CD4-positive, alpha-beta T cell (primary cell): ENCODE results near the gene ARHGAP26. TPM values are rescaled to one million over a fixed set of nuclear protein-coding genes. Genes with fewer than 3 reads are reported as not detected.
"Not testable (repeated sequence)": the region's sequence is repeated elsewhere in the genome, so short reads cannot be mapped to it uniquely, and the experiment has no call there.

Experiments used
- ATAC-seq: fragments of 200-7000 bp; cut with Tn5 transposase; one replicate; pipeline ENCODE4 v1.10.0; 2022; ENCODE audit warnings: mild to moderate bottlenecking; ENCODE audit not compliant: poor library complexity
- CTCF ChIA-PET: fragments of 350-600 bp; sonication (Branson Sonifier 250); formaldehyde crosslinking; loops from one replicate; lab custom pipeline; 2021; ENCODE audit warnings: antibody characterized with exemption, inconsistent platforms; lab: Charles Lee
- POLR2A ChIA-PET: fragments of 350-600 bp; sonication (Branson Sonifier 250); formaldehyde crosslinking; loops from one replicate; lab custom pipeline; 2021; ENCODE audit warnings: antibody characterized with exemption, inconsistent platforms; lab: Charles Lee
- DNase-seq, 14 experiments: peaks; one replicate each; pipeline ENCODE4 v3.0.0-alpha.2; 2013 to 2020; ENCODE audit warnings: mixed read lengths in 2 of 14
- H3K27ac ChIP-seq, 2 donors: one replicate each; pipeline versions ENCODE4 v1.5.1 to v1.7.0; 2013; ENCODE audit warnings: low read length in 2 of 2, low read depth in 1 of 2, mild to moderate bottlenecking in 1 of 2
- H3K27me3 ChIP-seq, 2 experiments: 1 replicate in 1 of 2; 2 replicates in 1 of 2; pipeline versions ENCODE4 v1.6.1 to v1.7.0; 2013; ENCODE audit warnings: low read length in 2 of 2, control low read depth in 1 of 2, mild to moderate bottlenecking in 1 of 2, moderate library complexity in 1 of 2; ENCODE audit not compliant: insufficient read depth in 2 of 2, control insufficient read depth in 1 of 2
- H3K36me3 ChIP-seq: one replicate; pipeline ENCODE4 v1.6.1; 2013; ENCODE audit warnings: low read length, control low read depth; ENCODE audit not compliant: insufficient read depth
- H3K4me1 ChIP-seq: one replicate; pipeline ENCODE4 v1.6.1; 2013; ENCODE audit warnings: low read length, control low read depth; ENCODE audit not compliant: insufficient read depth
- H3K4me3 ChIP-seq: one replicate; pipeline ENCODE4 v1.5.1; 2013; ENCODE audit warnings: mild to moderate bottlenecking, low read length, moderate library complexity
- H3K9me3 ChIP-seq, 2 experiments: 1 replicate in 1 of 2; 2 replicates in 1 of 2; pipeline versions ENCODE4 v1.6.1 to v1.7.0; 2013; ENCODE audit warnings: low read length in 2 of 2, mild to moderate bottlenecking in 2 of 2, control low read depth in 1 of 2, moderate library complexity in 1 of 2; ENCODE audit not compliant: control insufficient read depth in 1 of 2, insufficient read depth in 1 of 2
- H3K27ac Mint-ChIP-seq: one replicate; pipeline ENCODE4 v1.8.0; 2020; ENCODE audit warnings: mixed read lengths
- H3K27me3 Mint-ChIP-seq: one replicate; pipeline ENCODE4 v1.8.0; 2021; ENCODE audit warnings: mixed read lengths
- H3K36me3 Mint-ChIP-seq: one replicate; pipeline ENCODE4 v1.8.0; 2021; ENCODE audit warnings: low read depth, mixed read lengths
- H3K4me1 Mint-ChIP-seq: one replicate; pipeline ENCODE4 v1.8.0; 2021; ENCODE audit warnings: low read depth, mixed read lengths
- H3K4me3 Mint-ChIP-seq: one replicate; pipeline ENCODE4 v1.8.0; 2020; ENCODE audit warnings: mild to moderate bottlenecking, mixed read lengths
- H3K9me3 Mint-ChIP-seq: one replicate; pipeline ENCODE4 v1.8.0; 2020; ENCODE audit warnings: mixed read lengths
- intact Hi-C, 2 experiments: fragments of 100-400 bp; cut with DNase I in 1 of 2; cut with micrococcal nuclease in 1 of 2; formaldehyde crosslinking; loops; one replicate each; pipeline versions ENCODE4 v1.15.1 to v1.9.0; 2023 to 2025; cut with DNase I, micrococcal nuclease
- total RNA-seq, 174 experiments: library from RNA in 2 of 174; stranded (reverse) in 2 of 174; gene quantifications; one replicate each; pipeline ENCODE4 v1.2.3 and lab custom pipeline; 2021 to 2026
- TF ChIP-seq, protein P1 (sequence below): fragments of 200-600 bp; IDR thresholded peaks from one replicate; pipeline ENCODE4 v1.8.0; 2022; ENCODE audit warnings: antibody characterized with exemption, mild to moderate bottlenecking

The ARHGAP26 gene
- total RNA-seq, 2 experiments from 2014 or later = 24.9 to 27.3 TPM

DNA sequence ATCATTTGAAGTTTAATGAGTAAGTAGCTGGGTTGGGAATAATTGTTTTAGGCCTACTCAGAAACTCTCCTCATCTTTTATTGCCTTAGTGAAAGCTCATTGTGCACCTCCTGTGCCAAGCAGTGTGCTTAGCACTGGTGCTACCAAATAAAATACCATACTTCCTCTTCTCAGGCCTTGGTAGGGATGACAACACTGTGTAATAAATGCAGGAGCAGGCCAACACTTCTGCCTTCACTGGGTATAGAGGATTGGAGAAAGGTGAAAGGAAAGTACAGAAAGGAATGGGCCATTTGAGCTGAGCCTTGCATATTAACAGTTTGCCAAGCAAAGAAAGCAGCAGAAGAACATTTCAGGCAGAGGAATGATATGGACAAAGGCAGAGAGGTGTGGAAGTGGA is 347.6 kb downstream of the ARHGAP26 start:
- no peak overlapping the region for H3K27ac ChIP-seq
- H3K27me3 ChIP-seq = no peaks in the 10 kb centered on the region
- POLR2A ChIA-PET = no interaction called here
- no peaks in the 10 kb centered on the region for H3K27me3 Mint-ChIP-seq
- H3K36me3 Mint-ChIP-seq = peaks cover 22% of the 10 kb centered on the region
- H3K4me3 ChIP-seq = no peak overlapping the region
- H3K36me3 ChIP-seq = no peaks in the 10 kb centered on the region
- DNase-seq (peak in 1 of 14 experiments; percentile 10), ATAC-seq (no peak)
- CTCF ChIA-PET = interaction anchor here (1.0 kb wide), 1 partner anchor 19 kb away, joined by 3 read pairs; no protein-coding TSS in a partner anchor
- H3K4me3 Mint-ChIP-seq = no peak overlapping the region
- intact Hi-C loops = no loop called here
- no peaks in the 10 kb centered on the region for H3K4me1 Mint-ChIP-seq
- no peaks in the 10 kb centered on the region for H3K9me3 Mint-ChIP-seq
- no peaks in the 10 kb centered on the region for H3K4me1 ChIP-seq
- TF ChIP-seq, protein P1, sequence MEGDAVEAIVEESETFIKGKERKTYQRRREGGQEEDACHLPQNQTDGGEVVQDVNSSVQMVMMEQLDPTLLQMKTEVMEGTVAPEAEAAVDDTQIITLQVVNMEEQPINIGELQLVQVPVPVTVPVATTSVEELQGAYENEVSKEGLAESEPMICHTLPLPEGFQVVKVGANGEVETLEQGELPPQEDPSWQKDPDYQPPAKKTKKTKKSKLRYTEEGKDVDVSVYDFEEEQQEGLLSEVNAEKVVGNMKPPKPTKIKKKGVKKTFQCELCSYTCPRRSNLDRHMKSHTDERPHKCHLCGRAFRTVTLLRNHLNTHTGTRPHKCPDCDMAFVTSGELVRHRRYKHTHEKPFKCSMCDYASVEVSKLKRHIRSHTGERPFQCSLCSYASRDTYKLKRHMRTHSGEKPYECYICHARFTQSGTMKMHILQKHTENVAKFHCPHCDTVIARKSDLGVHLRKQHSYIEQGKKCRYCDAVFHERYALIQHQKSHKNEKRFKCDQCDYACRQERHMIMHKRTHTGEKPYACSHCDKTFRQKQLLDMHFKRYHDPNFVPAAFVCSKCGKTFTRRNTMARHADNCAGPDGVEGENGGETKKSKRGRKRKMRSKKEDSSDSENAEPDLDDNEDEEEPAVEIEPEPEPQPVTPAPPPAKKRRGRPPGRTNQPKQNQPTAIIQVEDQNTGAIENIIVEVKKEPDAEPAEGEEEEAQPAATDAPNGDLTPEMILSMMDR = no peak
- H3K9me3 ChIP-seq = no peaks in the 10 kb centered on the region
- H3K27ac Mint-ChIP-seq = no peak overlapping the region

DNA sequence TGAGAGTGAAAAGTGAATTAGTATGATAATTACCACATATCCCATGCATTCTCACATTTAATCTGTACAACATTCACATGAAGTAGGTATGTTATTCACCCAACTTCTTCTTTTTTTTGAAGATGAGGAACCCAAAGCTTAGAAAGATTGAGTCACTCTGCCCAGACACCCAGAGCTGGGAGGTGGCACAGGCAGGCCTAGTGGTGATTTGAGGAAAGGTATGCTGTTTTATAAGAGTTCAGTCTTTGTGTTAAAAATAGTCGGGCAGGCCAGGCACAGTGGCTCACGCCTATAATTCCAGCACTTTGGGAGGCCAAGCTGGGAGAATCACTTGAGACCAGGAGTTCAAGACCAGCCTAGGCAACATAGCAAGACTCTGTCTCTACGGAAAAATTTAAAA is 348.0 kb downstream of the ARHGAP26 start:
- no peaks in the 10 kb centered on the region for H3K36me3 ChIP-seq
- no peaks in the 10 kb centered on the region for H3K27me3 ChIP-seq
- DNase-seq = peak in 3 of 14 experiments; percentile 6 to 53 (median 44)
- POLR2A ChIA-PET = no interaction called here
- no peak overlapping the region for H3K4me3 Mint-ChIP-seq
- CTCF ChIA-PET = interaction anchor here (1.0 kb wide), 1 partner anchor 20 kb away, joined by 3 read pairs; no protein-coding TSS in a partner anchor
- no peak overlapping the region for H3K4me3 ChIP-seq
- no peaks in the 10 kb centered on the region for H3K9me3 ChIP-seq
- H3K36me3 Mint-ChIP-seq = peaks cover 22% of the 10 kb centered on the region
- H3K27ac ChIP-seq = no peak overlapping the region
- no peaks in the 10 kb centered on the region for H3K9me3 Mint-ChIP-seq
- intact Hi-C loops = no loop called here
- no peak overlapping the region for H3K27ac Mint-ChIP-seq
- no peak for ATAC-seq
- TF ChIP-seq, protein P1 = no peak
- H3K27me3 Mint-ChIP-seq = no peaks in the 10 kb centered on the region
- no peaks in the 10 kb centered on the region for H3K4me1 Mint-ChIP-seq
- H3K4me1 ChIP-seq = no peaks in the 10 kb centered on the region

DNA sequence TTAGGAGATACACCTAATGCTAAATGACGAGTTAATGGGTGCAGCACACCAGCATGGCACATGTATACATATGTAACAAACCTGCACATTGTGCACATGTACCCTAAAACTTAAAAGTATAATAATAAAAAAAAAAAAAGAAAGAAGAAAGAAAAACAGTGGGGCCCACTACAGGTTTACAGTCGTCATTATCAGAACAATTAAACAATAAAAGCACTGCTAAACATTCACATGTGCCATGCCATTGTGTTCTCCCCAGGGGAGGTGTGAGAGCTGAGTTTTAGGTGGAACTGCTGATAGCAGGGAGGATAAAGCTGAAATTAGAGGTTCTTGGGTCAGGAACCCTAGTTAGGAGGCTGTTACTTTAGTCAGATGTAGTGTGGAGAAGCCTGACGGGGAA is 348.6 kb downstream of the ARHGAP26 start:
- H3K27me3 Mint-ChIP-seq, intact Hi-C loops, H3K9me3 Mint-ChIP-seq, POLR2A ChIA-PET, H3K27me3 ChIP-seq, H3K4me3 Mint-ChIP-seq, H3K36me3 ChIP-seq, H3K9me3 ChIP-seq, H3K4me3 ChIP-seq, H3K4me1 ChIP-seq, CTCF ChIA-PET, ATAC-seq, DNase-seq, H3K27ac Mint-ChIP-seq, H3K27ac ChIP-seq, H3K4me1 Mint-ChIP-seq: not testable (repeated sequence)
- peaks cover 22% of the 10 kb centered on the region for H3K36me3 Mint-ChIP-seq

DNA sequence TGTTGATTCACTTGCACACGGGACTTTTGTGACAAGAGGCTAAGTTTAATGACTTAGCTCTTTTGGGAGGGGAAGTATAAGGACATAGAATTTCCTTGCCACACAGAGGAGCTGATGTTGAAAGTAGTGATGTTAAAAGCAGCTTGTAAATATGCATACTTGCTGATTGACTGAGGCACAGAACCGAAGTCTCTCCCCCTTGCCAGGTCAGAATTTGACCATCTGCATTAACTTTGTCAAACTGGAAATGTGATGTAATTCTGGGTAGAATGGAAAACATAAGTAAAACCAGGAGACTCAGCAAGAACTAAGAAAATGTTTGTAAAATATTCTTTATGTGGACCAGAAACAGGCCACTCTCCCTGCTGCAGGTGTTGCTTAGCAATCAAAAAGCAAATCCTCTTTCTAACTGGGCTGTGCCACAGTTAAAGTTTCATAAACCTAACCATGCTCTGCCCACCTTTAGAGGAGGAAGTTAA is 349.2 kb downstream of the ARHGAP26 start:
- H3K27ac Mint-ChIP-seq = no peak overlapping the region
- H3K9me3 Mint-ChIP-seq = no peaks in the 10 kb centered on the region
- no peak overlapping the region for H3K4me3 Mint-ChIP-seq
- CTCF ChIA-PET = no interaction called here
- Histone ChIP-seq H3K27ac (no peak overlapping the region), H3K36me3 (no peaks in the 10 kb centered on the region), H3K27me3 (no peaks in the 10 kb centered on the region), H3K4me1 (no peaks in the 10 kb centered on the region), H3K9me3 (no peaks in the 10 kb centered on the region), H3K4me3 (no peak overlapping the region)
- peak in 2 of 14 experiments; percentile 22 to 40 for DNase-seq
- TF ChIP-seq, protein P1 = no peak
- ATAC-seq = no peak
- peaks cover 22% of the 10 kb centered on the region for H3K36me3 Mint-ChIP-seq
- no peaks in the 10 kb centered on the region for H3K27me3 Mint-ChIP-seq
- POLR2A ChIA-PET = no interaction called here
- intact Hi-C loops = no loop called here
- no peaks in the 10 kb centered on the region for H3K4me1 Mint-ChIP-seq
